ENCODE results near the gene GALT. TPM values are rescaled to one million over a fixed set of nuclear protein-coding genes. Genes with fewer than 3 reads are reported as not detected.

Gene GALT
- polyA plus RNA-seq, 1 experiment = 41.5 TPM

DNA sequence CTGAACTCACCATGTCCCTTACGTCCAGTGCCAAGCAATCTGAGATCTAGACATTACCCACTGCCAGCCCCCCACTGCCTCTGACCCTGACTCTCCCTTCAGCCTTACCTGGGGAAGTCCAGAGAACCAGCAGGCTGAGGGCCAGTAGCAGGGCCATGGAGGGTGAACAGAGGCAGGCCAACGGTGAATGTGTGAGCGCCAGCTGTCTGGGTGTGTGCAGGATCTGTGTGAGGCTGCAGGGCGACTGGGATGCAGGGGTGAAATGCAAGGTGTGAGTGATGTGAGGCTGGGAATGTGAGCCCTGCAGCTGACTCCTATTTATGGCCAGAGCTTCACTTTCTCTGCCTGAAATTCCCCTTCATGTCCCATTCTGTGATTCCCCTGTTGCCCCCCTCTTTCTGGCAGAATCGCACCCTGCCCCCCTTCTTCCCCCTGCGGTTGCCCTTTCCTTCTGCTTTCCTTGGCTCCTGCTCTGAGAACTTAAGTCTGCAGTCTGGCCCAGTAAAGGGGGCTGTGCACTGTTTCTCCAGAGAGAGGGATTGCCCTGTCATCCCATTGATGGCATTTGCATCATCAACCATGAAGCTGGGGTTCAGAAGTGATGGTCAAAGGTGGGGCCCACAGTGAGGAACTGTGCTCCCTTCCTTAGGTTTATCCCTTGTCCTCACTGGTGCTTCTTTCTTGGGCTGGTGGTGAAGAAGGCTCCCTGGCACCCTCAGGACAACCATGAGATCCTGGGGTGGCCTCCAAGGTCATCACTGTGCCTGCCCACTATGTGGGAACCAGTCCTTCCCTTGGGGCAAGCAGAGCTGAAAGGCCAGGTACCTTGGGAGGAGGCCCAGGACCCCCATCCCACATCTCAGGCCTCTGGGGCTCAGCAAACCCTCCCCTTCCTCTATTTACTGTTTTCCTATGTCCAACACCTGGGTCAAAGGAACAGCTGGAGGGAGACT lies 44.8 kb downstream of the GALT start, which contains the start of gene CCL19:
Gene CCL19 (minus strand): TSS at position 294 of the 953 bp plus-strand sequence. CDS start 137 bp downstream, at position 157.
- no peaks in the 10 kb centered on the region for H3K27me3 ChIP-seq (ENCODE audit: control insufficient read depth, insufficient read depth, low read length)
- H3K36me3 ChIP-seq (ENCODE audit: control insufficient read depth, insufficient read depth, low read length) = no peaks in the 10 kb centered on the region
- ChIA-PET CTCF (interaction anchor here (0.6 to 4.0 kb wide), 5 partner anchors 9 to 126 kb away, joined by 3 to 29 read pairs (median 3); no protein-coding TSS in a partner anchor), POLR2A (no interaction called here)
- DNase-seq (ENCODE audit: low read depth) = no peak
- no peak within 1 kb of the TSS for H3K4me3 ChIP-seq (ENCODE audit: low read depth, low read length)
- TF ChIP-seq, protein P1, sequence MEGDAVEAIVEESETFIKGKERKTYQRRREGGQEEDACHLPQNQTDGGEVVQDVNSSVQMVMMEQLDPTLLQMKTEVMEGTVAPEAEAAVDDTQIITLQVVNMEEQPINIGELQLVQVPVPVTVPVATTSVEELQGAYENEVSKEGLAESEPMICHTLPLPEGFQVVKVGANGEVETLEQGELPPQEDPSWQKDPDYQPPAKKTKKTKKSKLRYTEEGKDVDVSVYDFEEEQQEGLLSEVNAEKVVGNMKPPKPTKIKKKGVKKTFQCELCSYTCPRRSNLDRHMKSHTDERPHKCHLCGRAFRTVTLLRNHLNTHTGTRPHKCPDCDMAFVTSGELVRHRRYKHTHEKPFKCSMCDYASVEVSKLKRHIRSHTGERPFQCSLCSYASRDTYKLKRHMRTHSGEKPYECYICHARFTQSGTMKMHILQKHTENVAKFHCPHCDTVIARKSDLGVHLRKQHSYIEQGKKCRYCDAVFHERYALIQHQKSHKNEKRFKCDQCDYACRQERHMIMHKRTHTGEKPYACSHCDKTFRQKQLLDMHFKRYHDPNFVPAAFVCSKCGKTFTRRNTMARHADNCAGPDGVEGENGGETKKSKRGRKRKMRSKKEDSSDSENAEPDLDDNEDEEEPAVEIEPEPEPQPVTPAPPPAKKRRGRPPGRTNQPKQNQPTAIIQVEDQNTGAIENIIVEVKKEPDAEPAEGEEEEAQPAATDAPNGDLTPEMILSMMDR (IDR thresholded peaks at IDR 0.05; ENCODE audit: insufficient read depth, low read depth, low read length) = no peak

DNA sequence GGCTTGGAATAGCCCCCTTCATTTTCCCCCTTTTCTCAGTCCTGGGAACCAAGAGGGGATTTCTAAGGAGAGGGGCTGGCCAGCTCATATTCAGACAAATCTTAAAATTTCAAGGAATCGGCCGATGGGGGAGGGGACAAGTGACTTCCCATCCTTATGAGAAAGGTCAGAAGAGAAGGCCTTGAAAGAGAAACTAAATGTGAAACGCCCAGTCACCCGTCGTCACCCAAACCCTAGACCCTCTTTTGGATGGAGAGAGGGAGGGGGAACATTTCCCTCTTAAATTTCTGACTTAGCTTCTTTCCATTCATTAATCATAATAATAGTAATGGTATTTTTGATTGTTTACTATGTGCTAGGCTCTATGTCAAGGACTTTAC lies 45.5 kb downstream of the GALT start:
- H3K36me3 ChIP-seq (ENCODE audit: control insufficient read depth, insufficient read depth, low read length) = no peaks in the 10 kb centered on the region
- no peak for DNase-seq (ENCODE audit: low read depth)
- H3K4me3 ChIP-seq (ENCODE audit: low read depth, low read length) = no peak overlapping the region
- CTCF ChIA-PET = interaction anchor here (0.6 to 4.0 kb wide), 6 partner anchors 8 to 144 kb away, joined by 3 to 29 read pairs (median 3); no protein-coding TSS in a partner anchor
- no peaks in the 10 kb centered on the region for H3K27me3 ChIP-seq (ENCODE audit: control insufficient read depth, insufficient read depth, low read length)
- TF ChIP-seq, protein P1 (IDR thresholded peaks at IDR 0.05; ENCODE audit: insufficient read depth, low read depth, low read length) = no peak
- POLR2A ChIA-PET = no interaction called here

DNA sequence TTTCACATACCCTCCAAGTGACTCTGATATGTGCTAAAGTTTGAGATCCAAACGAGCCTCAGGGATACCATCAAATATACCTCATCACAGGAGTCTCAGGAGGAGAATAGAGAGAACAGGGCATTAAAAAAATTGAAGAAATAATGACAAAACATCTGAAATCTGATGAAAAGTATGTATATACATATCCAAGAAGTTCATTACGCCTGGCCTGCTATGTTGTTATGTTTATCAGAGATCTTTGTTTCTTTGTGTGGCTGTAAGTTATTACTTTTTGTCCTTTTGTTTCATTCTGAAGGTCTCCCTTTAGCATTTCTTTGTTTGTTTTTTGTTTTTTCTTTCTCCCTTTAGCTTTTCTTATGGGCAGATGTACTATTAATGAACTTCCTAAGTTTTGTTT lies 47.1 kb downstream of the GALT start:
- DNase-seq (ENCODE audit: low read depth) = no peak
- CTCF ChIA-PET = interaction anchor here (3.6 kb wide), 1 partner anchor 9 kb away, joined by 18 read pairs; no protein-coding TSS in a partner anchor
- H3K4me3 ChIP-seq (ENCODE audit: low read depth, low read length) = no peak overlapping the region
- no peaks in the 10 kb centered on the region for H3K27me3 ChIP-seq (ENCODE audit: control insufficient read depth, insufficient read depth, low read length)
- no peaks in the 10 kb centered on the region for H3K36me3 ChIP-seq (ENCODE audit: control insufficient read depth, insufficient read depth, low read length)
- POLR2A ChIA-PET = no interaction called here
- TF ChIP-seq, protein P1 (IDR thresholded peaks at IDR 0.05; ENCODE audit: insufficient read depth, low read depth, low read length) = no peak

DNA sequence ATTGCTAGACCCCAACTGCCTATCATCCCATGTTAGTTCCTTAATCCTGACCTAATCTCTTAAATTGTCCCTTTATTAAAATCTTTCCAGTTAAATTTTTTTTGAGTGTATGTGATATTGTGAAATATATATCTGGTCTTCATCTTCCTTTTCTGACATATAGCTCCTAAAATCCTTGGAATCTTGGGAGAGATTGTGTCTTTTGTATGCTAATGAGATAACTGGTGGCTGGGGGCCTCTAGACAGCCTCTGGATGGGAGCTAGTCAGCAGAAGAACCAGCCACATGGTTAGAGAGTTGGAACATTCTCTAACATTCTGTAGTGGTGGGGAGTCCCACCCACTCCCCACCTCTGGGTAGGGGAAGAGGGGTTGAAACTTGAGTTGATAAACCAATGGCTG lies 48.3 kb downstream of the GALT start:
- TF ChIP-seq, protein P1 (IDR thresholded peaks at IDR 0.05; ENCODE audit: insufficient read depth, low read depth, low read length) = no peak
- Histone ChIP-seq H3K36me3 (ENCODE audit: control insufficient read depth, insufficient read depth, low read length) (no peaks in the 10 kb centered on the region), H3K4me3 (ENCODE audit: low read depth, low read length) (no peak overlapping the region), H3K27me3 (ENCODE audit: control insufficient read depth, insufficient read depth, low read length) (no peaks in the 10 kb centered on the region)
- ChIA-PET CTCF (interaction anchor here (0.9 kb wide), 1 partner anchor 19 kb away, joined by 5 read pairs; no protein-coding TSS in a partner anchor), POLR2A (no interaction called here)
- DNase-seq (ENCODE audit: low read depth) = no peak

Small RNA genes lying within 50 kb of the gene (small RNA-seq; reads per million reads assigned to genes)
- gene CCL27 (ENCODE audit: insufficient read length, low read depth, low replicate concordance) = not detected

Other genes starting within 250 kb of the GALT start
- 10.7 and 17.8 TPM in 2 replicates for gene FAM219A, start 188.1 kb upstream of the GALT start, polyA plus RNA-seq (2011; rRNA removed)
- not detected in 2 replicates for gene DNAI1, start 187.9 kb upstream of the GALT start, polyA plus RNA-seq (2011; rRNA removed)
- gene ENHO, start 123.7 kb upstream of the GALT start, polyA plus RNA-seq (2011; rRNA removed) = 0.11 TPM in 1 of 2 replicates, not detected in the other
- 0.09 TPM in 1 of 2 replicates, not detected in the other for gene CNTFR, start 57.0 kb upstream of the GALT start, polyA plus RNA-seq (2011; rRNA removed)
- 32.9 and 38.8 TPM in 2 replicates for gene RPP25L, start 34.6 kb upstream of the GALT start, polyA plus RNA-seq (2011; rRNA removed)
- gene DCTN3, start 26.2 kb upstream of the GALT start, polyA plus RNA-seq (2011; rRNA removed) = 74.7 and 149 TPM in 2 replicates
- not detected in 2 replicates for gene ARID3C, start 17.6 kb upstream of the GALT start, polyA plus RNA-seq (2011; rRNA removed)
- 65.4 and 95.5 TPM in 2 replicates for gene SIGMAR1, start 8.9 kb upstream of the GALT start, polyA plus RNA-seq (2011; rRNA removed)
- 21.8 and 38.4 TPM in 2 replicates for gene IL11RA, start 5.5 kb downstream of the GALT start, polyA plus RNA-seq (2011; rRNA removed)
- gene CCL27, start 16.0 kb downstream of the GALT start, polyA plus RNA-seq (2011; rRNA removed) = 0.11 and 0.12 TPM in 2 replicates
- gene CCL19, start 44.6 kb downstream of the GALT start, polyA plus RNA-seq (2011; rRNA removed) = not detected in 2 replicates
- not detected in 2 replicates for gene CCL21, start 63.5 kb downstream of the GALT start, polyA plus RNA-seq (2011; rRNA removed)

All from BJ (cell line).